HG02884 (cell line): ENCODE results near the gene NDUFA3.
"Not testable (repeated sequence)": the region's sequence is repeated elsewhere in the genome, so short reads cannot be mapped to it uniquely, and the experiment has no call there.

Experiments used
- ATAC-seq: cut with Tn5 transposase; IDR thresholded peaks from one replicate; pipeline ENCODE4 v1.9.1; 2021; ENCODE audit warnings: mild to moderate bottlenecking, moderate library complexity; ENCODE audit not compliant: unreplicated experiment

The NDUFA3 gene

GRCh38 chr19:54102421-54103169 lies at the start of gene NDUFA3:
Gene NDUFA3, plus strand, starts transcription at chr19:54102855. Its CDS starts 24 bp downstream, at chr19:54102879.
- ATAC-seq: peak; percentile 90

GRCh38 chr19:54062643-54063042 lies 40.0 kb upstream of the NDUFA3 start:
- no peak for ATAC-seq

- no peak for ATAC-seq
Observed at GRCh38 chr19:54063350-54064116, 39.1 kb upstream of the NDUFA3 start, which contains the start of gene VSTM1. Gene VSTM1, minus strand, starts transcription at chr19:54063897. Its CDS starts 120 bp downstream, at chr19:54063777.

DNA sequence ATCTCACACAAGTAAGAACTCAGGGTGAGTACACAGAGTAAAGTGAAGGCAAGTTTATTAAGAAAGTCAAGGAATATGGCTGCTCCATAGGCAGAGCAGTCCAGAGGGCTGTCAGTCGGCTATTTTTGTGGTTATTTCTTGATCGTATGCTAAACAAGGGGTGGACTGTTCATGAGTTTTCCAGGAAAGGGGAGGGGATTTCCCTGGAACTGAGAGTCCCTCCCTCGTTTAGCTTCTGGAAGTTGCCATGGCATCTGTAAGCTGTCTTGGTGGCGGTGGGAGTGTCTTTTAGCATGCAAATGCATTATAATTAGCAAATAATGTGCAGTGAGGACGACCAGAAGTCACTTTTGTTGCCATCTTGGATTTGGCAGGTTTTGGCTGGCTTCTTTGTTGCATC lies 33.2 kb upstream of the NDUFA3 start:
- ATAC-seq: no peak

DNA sequence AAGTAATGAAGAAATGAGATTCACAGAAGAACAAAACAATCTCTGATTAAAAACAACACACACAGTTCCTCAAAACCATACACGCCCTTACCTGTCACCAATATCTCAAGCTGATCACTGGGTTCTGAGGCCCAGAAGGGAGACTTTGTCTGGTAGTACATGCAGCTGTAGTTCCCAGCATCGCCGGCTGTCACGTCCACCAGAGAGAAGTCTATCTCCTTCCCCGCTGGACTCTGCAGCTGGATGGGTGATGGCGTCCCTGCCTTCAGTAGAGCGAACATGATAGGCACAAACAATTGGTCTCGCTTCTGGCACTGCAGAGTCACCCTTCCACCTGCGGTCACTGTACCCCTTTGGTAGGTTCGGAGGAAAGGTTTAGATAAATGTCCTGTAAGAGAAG lies 28.8 kb upstream of the NDUFA3 start:
- no peak for ATAC-seq

GRCh38 chr19:54074851-54075250 lies 27.8 kb upstream of the NDUFA3 start:
- ATAC-seq: no peak

GRCh38 chr19:54077334-54077733 lies 25.3 kb upstream of the NDUFA3 start:
- ATAC-seq: no peak

GRCh38 chr19:54081032-54081431 lies 21.6 kb upstream of the NDUFA3 start, which contains the start of gene TARM1:
Gene TARM1, minus strand, starts transcription at chr19:54081365. Its CDS starts 25 bp downstream, at chr19:54081340.
- no peak for ATAC-seq

GRCh38 chr19:54084410-54084809 lies 18.2 kb upstream of the NDUFA3 start:
- no peak for ATAC-seq

- ATAC-seq: no peak
Observed at GRCh38 chr19:54094426-54095000, 8.1 kb upstream of the NDUFA3 start.

GRCh38 chr19:54095136-54095858 lies 7.4 kb upstream of the NDUFA3 start:
- no peak for ATAC-seq

- ATAC-seq: not testable (repeated sequence)
Observed at GRCh38 chr19:54095859-54096616, 6.6 kb upstream of the NDUFA3 start.

- no peak for ATAC-seq
Observed at GRCh38 chr19:54096617-54097106, 6.0 kb upstream of the NDUFA3 start.

DNA sequence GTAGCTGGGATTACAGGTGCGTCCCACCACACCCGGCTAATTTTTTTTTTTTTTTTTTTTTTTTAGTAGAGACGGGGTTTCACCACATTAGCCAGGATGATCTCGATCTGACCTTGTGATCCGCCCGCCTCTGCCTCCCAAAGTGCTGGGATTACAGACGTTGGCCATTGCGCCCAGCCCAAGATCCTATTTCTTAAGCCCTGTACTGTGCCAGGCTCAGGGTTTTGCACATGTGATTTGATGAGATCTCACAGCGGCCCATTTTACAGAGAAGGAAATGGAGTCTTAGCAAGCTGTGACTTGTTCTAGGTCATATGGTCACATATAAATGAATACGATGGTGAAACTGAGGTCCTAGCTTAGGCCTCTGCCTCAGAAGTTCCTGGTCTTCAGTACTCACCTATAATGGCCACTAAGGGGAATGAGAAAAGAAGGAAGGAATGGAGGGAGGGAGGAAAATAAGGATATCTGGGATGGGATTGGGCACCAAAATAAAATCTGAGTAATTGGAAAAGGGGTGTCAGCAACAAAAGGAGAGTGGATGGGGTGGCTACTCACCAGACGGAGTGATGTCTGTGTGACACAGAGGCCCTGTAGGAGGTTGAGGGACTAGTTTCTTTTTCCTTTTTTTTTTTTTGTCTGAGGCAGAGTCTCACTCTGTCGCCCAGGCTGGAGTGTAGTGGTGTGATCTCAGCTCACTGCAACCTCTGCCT lies 3.3 kb upstream of the NDUFA3 start:
- ATAC-seq: no peak

- ATAC-seq: not testable (repeated sequence)
Observed at GRCh38 chr19:54099903-54100255, 2.8 kb upstream of the NDUFA3 start.

DNA sequence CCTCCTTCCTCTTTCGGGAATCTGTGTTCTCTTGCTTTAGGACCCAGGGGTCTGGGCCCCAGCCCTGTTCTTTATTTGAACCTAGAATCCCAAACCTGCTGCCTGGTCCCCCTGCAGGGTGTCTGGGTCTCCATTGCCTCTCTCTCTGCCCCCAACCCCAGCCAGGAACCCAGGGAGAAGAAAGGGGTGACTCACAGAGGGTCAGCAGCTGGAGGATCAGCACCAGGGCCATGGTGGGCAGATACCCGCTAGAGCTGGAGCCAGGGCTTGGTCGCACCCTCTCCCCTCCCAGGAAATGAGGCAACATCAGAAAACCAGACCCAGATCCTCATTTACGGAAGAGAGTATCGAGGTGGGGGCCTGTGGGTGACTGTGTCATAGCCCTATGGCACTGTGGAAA lies 2.1 kb upstream of the NDUFA3 start, which contains the start of gene OSCAR:
OSCAR (minus strand) TSS at position 243 of the 400 bp plus-strand sequence; CDS start at position 232, 11 bp downstream.
- ATAC-seq: no peak

GRCh38 chr19:54104998-54105715 lies 2.5 kb downstream of the NDUFA3 start:
- no peak for ATAC-seq

DNA sequence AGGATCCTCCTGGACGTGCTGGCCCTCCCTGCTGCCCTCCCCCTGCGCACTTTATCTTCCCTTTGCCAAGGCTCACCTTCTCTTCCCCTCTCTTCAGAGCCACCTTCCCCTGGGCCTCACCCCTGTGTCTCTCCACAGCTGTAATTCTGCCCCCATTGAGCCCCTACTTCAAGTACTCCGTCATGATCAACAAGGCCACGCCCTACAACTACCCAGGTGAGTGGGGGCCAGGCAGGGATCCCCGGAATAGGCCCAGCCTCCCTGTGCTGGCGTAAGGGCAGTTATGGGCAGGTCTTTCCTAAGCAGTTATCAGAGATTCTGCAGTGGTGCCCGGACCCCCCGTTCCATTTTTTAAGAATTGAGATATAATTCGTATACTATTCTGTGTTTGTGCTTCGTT lies 3.1 kb downstream of the NDUFA3 start:
- no peak for ATAC-seq

GRCh38 chr19:54106716-54107115 lies 4.1 kb downstream of the NDUFA3 start:
- no peak for ATAC-seq
